Effector memory CD4-positive, alpha-beta T cell (primary cell): ENCODE measurements around the gene SH3BP1.

Experiments used
- DNase-seq, 3 donors: peaks; one replicate each; pipeline ENCODE4 v3.0.0-alpha.2; 2020
- H3K27ac ChIP-seq: 2 replicates; pipeline ENCODE4 v1.7.0; 2013; ENCODE audit warnings: mild to moderate bottlenecking, low read length, moderate library complexity; ENCODE audit not compliant: insufficient read depth, poor library complexity, severe bottlenecking
- H3K27me3 ChIP-seq: replicated peaks from 2 replicates; pipeline ENCODE4 v1.7.0; 2013; ENCODE audit warnings: mild to moderate bottlenecking, low read length; ENCODE audit not compliant: insufficient read depth, control insufficient read depth, poor library complexity, severe bottlenecking
- H3K36me3 ChIP-seq: 2 replicates; pipeline ENCODE4 v1.7.0; 2013; ENCODE audit warnings: mild to moderate bottlenecking, low read length, moderate library complexity; ENCODE audit not compliant: control insufficient read depth, insufficient read depth
- H3K4me1 ChIP-seq: 2 replicates; pipeline ENCODE4 v1.7.0; 2013; ENCODE audit warnings: low read length, mild to moderate bottlenecking; ENCODE audit not compliant: control insufficient read depth, insufficient read depth, poor library complexity, severe bottlenecking
- H3K4me3 ChIP-seq: 2 replicates; pipeline ENCODE4 v1.7.0; 2013; ENCODE audit warnings: low read length, low read depth, mild to moderate bottlenecking; ENCODE audit not compliant: insufficient read depth, poor library complexity, severe bottlenecking
- H3K9me3 ChIP-seq: 2 replicates; pipeline ENCODE4 v1.7.0; 2013; ENCODE audit warnings: mild to moderate bottlenecking, low read length, moderate library complexity; ENCODE audit not compliant: control insufficient read depth

SH3BP1 gene

DNA sequence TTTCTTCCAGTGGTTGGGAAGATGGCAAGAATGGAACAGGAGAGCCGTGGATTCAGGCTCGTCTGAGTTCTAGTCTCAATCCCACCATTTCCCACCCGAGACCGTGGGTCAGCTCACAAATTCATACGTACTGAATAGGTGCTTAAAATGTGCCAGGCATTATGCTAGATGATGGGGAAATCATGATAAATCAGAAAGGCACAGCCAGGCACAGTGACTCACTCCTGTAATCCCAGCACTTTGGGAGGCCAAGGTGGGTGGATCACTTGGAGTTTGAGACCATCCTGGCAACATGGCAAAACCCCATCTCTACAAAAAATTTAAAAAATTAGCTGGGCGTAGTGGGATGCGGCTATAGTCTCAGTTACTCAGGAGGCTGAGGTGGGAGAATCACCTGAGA lies 64.4 kb downstream of the SH3BP1 start:
- Histone ChIP-seq H3K4me1 (no peaks in the 10 kb centered on the region), H3K4me3 (no peak overlapping the region), H3K36me3 (peaks cover 2% of the 10 kb centered on the region), H3K9me3 (no peaks in the 10 kb centered on the region), H3K27ac (no peak overlapping the region), H3K27me3 (no peaks in the 10 kb centered on the region)
- DNase-seq, result no peak

DNA sequence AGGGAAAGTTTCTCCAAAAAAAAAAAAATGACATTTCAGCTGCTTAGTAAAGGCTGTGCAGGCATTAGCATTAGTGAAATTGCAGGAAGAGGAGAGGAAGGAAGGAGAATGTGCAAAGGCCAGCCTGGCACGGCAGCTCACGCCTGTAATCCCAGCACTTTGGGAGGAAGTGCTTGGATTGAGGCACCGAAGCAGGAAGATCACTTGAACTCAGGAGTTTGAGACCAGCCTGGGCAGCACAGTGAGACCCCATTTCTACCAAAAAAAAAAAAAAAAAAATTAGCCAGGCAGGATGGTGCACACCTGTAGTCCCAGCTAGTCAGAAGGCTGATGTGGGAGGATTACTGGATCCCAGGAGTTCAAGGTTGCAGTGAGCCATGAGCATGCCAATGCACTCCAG lies 65.2 kb downstream of the SH3BP1 start:
- H3K4me3 ChIP-seq, result no peak overlapping the region
- H3K9me3 ChIP-seq, result no peaks in the 10 kb centered on the region
- H3K4me1 ChIP-seq, result no peaks in the 10 kb centered on the region
- H3K27me3 ChIP-seq, result no peaks in the 10 kb centered on the region
- peaks cover 4% of the 10 kb centered on the region for H3K36me3 ChIP-seq
- DNase-seq, result no peak
- no peak overlapping the region for H3K27ac ChIP-seq

DNA sequence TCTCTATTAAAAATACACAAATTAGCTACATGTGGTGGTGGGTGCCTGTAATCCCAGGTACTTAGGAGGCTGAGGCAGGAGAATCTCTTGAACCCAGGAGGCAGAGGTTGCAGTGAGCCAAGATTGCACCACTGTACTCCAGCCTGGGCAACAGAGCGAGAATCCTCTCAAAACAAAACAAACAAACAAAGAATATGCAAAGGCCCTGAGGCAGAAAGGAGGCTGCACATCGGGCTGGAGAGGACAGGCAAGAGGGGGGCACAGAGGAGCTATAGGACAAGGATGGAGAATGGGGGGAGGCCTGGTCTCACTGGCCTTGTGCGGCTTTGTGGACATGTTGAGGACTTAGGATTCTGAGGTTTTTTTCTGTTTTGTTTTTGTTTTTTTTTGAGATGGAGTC lies 65.7 kb downstream of the SH3BP1 start:
- DNase-seq, result no peak
- no peak overlapping the region for H3K4me3 ChIP-seq
- H3K27me3 ChIP-seq, result no peaks in the 10 kb centered on the region
- H3K4me1 ChIP-seq, result no peaks in the 10 kb centered on the region
- H3K27ac ChIP-seq, result no peak overlapping the region
- H3K9me3 ChIP-seq, result no peaks in the 10 kb centered on the region
- peaks cover 4% of the 10 kb centered on the region for H3K36me3 ChIP-seq
